ENCODE results near the gene GOLGB1. TPM values are rescaled to one million over a fixed set of nuclear protein-coding genes. Genes with fewer than 3 reads are reported as not detected.
"Not testable (repeated sequence)": the region's sequence is repeated elsewhere in the genome, so short reads cannot be mapped to it uniquely, and the experiment has no call there.

Gene GOLGB1
- total RNA-seq, 2 experiments from 2014 or later, result 14.0 to 15.3 TPM

- no peaks in the 10 kb centered on the region for H3K9me3 Mint-ChIP-seq
- H3K36me3 Mint-ChIP-seq, result no peaks in the 10 kb centered on the region
- no peak overlapping the region for H3K4me3 Mint-ChIP-seq
- peaks cover under 1% of the 10 kb centered on the region for H3K27me3 Mint-ChIP-seq
- DNase-seq, result no peak
- no peak overlapping the region for H3K27ac Mint-ChIP-seq
- H3K4me1 Mint-ChIP-seq, result no peaks in the 10 kb centered on the region
These were observed 8.4 kb upstream of the GOLGB1 start for GRCh38 chr3:121757812-121758545.

DNA sequence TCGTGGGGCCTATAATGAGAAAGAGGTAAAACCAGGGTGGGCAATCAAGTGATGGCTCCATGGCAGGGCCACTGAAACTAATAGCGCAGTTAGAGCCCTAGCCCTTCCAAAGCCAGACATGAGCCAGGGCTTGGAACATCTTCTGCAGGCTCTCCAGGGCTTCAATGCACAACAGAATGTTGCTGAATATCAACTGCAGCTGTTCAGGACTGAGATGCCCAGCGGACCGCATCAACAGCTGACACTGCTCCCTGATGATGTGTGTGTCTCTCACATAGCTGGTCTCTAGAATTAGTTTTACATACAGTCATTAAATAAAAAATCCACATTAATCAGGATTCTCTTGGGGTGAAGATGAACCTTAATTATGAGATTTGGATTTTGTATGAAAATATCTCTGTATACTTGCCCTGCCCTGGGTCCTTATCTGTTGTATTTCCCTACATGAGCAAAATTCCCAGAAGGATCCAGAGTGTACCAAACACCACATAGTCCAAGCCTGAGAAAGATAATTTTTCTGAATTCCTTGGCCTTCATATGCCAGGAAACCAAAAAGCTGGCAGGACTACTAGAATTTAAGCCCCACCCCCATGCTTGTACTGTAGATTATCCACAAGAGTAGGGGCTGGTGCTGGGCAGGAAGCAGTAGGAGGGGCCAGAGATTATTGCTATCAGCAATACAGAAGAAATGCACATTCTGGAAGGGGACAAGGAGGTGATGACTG is 7.7 kb upstream of the GOLGB1 start:
- peaks cover 6% of the 10 kb centered on the region for H3K27me3 Mint-ChIP-seq
- no peak overlapping the region for H3K27ac Mint-ChIP-seq
- no peak overlapping the region for H3K4me3 Mint-ChIP-seq
- no peaks in the 10 kb centered on the region for H3K9me3 Mint-ChIP-seq
- no peaks in the 10 kb centered on the region for H3K4me1 Mint-ChIP-seq
- H3K36me3 Mint-ChIP-seq, result no peaks in the 10 kb centered on the region
- DNase-seq, result no peak

DNA sequence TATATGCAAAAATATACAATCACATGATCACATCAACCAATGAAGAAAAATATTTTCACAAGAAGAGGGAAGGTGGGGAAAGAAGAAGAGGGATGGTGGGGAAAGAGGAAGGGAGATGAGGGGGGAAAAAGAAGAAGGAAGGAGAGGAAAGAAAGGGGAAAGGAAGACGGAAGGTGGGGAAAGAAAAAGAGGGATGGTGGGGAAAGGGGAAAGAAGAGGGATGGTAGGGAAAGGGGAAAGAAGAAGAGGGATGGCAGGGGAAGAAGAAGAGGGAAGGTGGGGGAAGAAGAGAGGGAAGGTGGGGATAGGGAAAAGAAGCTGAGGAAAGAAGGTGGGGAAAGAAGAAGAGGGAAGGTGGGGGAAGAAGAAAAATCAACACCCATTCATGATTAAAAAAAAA is 3.2 kb upstream of the GOLGB1 start:
- Mint-ChIP-seq H3K4me1 (peaks cover 7% of the 10 kb centered on the region), H3K27me3 (peaks cover 6% of the 10 kb centered on the region), H3K27ac (no peak overlapping the region), H3K9me3 (no peaks in the 10 kb centered on the region), H3K36me3 (no peaks in the 10 kb centered on the region), H3K4me3 (no peak overlapping the region)
- DNase-seq, result no peak

DNA sequence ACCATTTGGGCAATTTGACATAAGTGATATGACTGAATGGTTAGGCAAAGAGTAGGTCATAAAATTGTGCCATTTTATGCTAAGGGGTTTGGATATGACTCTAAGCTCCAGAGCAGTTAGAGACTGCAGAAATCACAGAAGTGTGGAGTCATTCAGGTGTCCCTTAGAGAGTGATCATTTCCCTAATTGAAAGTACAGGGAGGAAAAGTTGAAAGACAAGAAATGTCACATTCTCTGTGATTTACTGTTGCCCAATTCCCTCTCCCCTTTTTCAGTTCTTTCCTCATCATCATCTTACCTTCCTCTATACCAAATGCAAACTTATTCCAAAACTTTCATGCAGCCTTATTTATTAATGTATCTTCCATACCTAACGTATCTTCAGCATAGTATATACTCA is 2.7 kb upstream of the GOLGB1 start:
- H3K27me3 Mint-ChIP-seq, result peaks cover 6% of the 10 kb centered on the region

GRCh38 chr3:121750087-121750415 is 510 bp upstream of the GOLGB1 start:
- Mint-ChIP-seq H3K4me1 (peaks cover 9% of the 10 kb centered on the region), H3K4me3 (no peak overlapping the region), H3K27ac (no peak overlapping the region), H3K9me3 (no peaks in the 10 kb centered on the region), H3K36me3 (no peaks in the 10 kb centered on the region), H3K27me3 (peaks cover 6% of the 10 kb centered on the region)
- no peak for DNase-seq

More for the DNA sequence above, 2.7 kb upstream of the GOLGB1 start:
- H3K9me3 Mint-ChIP-seq, result no peaks in the 10 kb centered on the region
- H3K4me1 Mint-ChIP-seq, result peaks cover 9% of the 10 kb centered on the region
- H3K4me3 Mint-ChIP-seq, result no peak overlapping the region
- H3K36me3 Mint-ChIP-seq, result no peaks in the 10 kb centered on the region
- H3K27ac Mint-ChIP-seq, result no peak overlapping the region
- DNase-seq, result no peak

- peaks cover 14% of the 10 kb centered on the region for H3K4me1 Mint-ChIP-seq
- H3K4me3 Mint-ChIP-seq, result no peak overlapping the region
- H3K27ac Mint-ChIP-seq, result no peak overlapping the region
- H3K36me3 Mint-ChIP-seq, result no peaks in the 10 kb centered on the region
- DNase-seq, result peak; percentile 46
- peaks cover 6% of the 10 kb centered on the region for H3K27me3 Mint-ChIP-seq
- H3K9me3 Mint-ChIP-seq, result no peaks in the 10 kb centered on the region
These were observed 763 bp downstream of the GOLGB1 start for GRCh38 chr3:121748680-121749275.

DNA sequence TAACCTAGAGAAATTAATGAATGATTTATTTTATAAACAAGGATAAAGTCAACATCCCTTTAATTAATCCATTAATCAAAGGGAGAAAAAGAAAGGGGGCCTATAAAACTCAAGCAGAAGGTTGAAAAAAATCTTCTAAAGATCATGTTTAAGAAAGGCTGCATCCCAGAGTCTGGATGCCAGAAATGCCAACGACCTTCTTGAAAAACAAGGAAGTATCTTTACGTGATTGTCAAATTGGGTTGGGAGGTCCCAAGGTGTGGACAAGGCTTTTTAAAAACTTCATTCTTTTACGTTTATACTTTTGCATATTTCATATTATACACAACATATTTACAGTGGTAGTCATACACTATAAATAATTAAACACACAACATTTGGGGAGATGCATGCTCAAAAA is 1.6 kb downstream of the GOLGB1 start:
- Mint-ChIP-seq H3K27ac (no peak overlapping the region), H3K4me3 (no peak overlapping the region), H3K4me1 (peaks cover 14% of the 10 kb centered on the region), H3K9me3 (no peaks in the 10 kb centered on the region), H3K36me3 (peaks cover 4% of the 10 kb centered on the region), H3K27me3 (peaks cover 6% of the 10 kb centered on the region)
- DNase-seq, result no peak

DNA sequence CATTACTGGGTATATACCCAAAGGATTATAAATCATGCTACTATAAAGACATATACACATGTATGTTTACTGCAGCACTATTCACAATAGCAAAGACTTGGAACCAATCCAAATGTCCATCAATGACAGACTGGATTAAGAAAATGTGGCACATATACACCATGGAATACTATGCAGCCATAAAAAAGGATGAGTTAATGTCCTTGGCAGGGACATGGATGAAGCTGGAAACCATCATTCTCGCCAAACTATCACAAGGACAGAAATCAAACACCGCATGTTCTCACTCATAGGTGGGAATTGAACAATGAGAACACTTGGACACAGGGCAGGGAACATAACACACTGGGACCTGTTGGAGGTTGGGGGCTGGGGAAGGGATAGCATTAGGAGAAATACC is 6.4 kb downstream of the GOLGB1 start:
- Mint-ChIP-seq H3K4me1 (peaks cover 18% of the 10 kb centered on the region), H3K36me3 (peaks cover 20% of the 10 kb centered on the region)
- H3K27me3 Mint-ChIP-seq, H3K9me3 Mint-ChIP-seq, H3K27ac Mint-ChIP-seq, DNase-seq, H3K4me3 Mint-ChIP-seq: not testable (repeated sequence)

DNA sequence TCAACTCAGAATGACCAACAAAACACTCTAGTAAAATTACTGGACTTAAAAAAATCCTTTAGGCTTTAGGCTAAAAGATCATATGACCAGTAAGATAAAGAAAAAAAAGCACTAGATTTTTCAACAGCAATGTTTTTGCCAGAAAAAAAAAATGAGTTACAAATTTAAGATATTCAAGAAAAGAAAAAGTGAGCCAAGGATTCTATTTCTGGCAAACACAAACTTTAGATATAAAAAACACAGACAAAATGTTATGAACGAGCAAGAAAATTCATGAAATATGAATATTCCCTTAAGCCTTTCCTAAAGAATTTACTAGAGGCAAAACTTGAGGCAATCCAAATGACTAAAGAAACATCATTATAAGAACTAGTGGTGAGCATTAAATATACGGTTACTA is 8.6 kb downstream of the GOLGB1 start:
- no peak for DNase-seq
- Mint-ChIP-seq H3K27ac (no peak overlapping the region), H3K36me3 (peaks cover 24% of the 10 kb centered on the region), H3K9me3 (peaks cover 2% of the 10 kb centered on the region), H3K27me3 (no peaks in the 10 kb centered on the region), H3K4me3 (no peak overlapping the region), H3K4me1 (peaks cover 20% of the 10 kb centered on the region)

DNA sequence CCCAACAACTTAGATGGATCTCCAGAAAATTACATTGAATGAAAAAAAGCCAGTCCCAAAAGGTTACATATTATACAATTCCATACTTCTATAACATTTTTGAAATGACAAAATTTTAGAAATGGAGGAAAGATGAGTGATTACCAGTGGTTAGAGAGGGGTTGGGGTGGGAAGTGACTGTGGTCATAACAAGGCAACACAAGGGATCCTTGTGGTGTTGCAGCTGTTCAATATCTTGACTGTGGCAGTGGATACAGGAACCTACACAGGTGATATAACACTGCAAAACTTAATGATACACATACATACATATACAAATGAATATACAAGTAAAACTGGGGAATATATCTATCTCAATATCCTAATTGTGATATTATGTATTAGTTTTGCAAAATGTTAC is 9.6 kb downstream of the GOLGB1 start:
- DNase-seq, result no peak
- Mint-ChIP-seq H3K9me3 (peaks cover 2% of the 10 kb centered on the region), H3K36me3 (peaks cover 24% of the 10 kb centered on the region), H3K27ac (no peak overlapping the region), H3K4me1 (peaks cover 26% of the 10 kb centered on the region), H3K27me3 (no peaks in the 10 kb centered on the region), H3K4me3 (no peak overlapping the region)

- Mint-ChIP-seq H3K4me1 (peaks cover 22% of the 10 kb centered on the region), H3K27ac (no peak overlapping the region), H3K36me3 (peaks cover 17% of the 10 kb centered on the region)
These were observed 11.9 kb downstream of the GOLGB1 start for GRCh38 chr3:121737644-121738043.

GRCh38 chr3:121736112-121736511 is 13.4 kb downstream of the GOLGB1 start:
- no peak for DNase-seq
- Mint-ChIP-seq H3K4me3 (no peak overlapping the region), H3K36me3 (peaks cover 9% of the 10 kb centered on the region), H3K4me1 (peaks cover 27% of the 10 kb centered on the region), H3K27me3 (no peaks in the 10 kb centered on the region), H3K9me3 (no peaks in the 10 kb centered on the region), H3K27ac (no peak overlapping the region)

More at GRCh38 chr3:121737644-121738043, 11.9 kb downstream of the GOLGB1 start:
- no peak overlapping the region for H3K4me3 Mint-ChIP-seq
- H3K9me3 Mint-ChIP-seq, result peaks cover 2% of the 10 kb centered on the region
- no peak for DNase-seq
- H3K27me3 Mint-ChIP-seq, result no peaks in the 10 kb centered on the region

DNA sequence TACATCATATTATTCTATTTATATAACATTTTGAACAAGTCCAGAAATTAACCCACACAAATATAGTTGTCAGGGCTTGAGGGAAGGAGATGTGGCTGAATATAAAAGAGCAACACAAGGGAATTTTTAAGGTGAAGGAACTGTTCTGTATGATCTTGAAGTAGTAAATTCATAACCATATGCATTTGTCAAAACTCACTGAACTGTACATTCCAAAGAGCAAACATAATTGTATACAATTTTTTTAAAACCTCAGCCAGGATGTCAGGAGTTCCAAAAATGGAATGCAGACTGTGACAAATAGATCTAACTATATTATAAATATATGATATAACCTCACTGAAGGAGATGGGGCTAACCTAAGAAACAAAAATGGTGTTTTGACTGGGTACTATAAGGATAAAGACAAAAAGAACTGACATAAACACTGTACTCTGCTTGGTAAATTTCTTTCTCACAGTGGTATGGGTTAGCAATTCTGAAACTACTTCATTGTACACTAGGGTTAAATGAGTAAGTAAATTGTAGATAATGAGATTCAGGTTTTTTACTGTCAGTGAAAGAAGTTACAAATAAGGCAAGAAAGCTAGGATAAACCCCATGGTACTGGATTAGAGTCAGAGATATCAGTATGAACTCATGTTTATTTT is 14.4 kb downstream of the GOLGB1 start:
- Mint-ChIP-seq H3K27me3 (no peaks in the 10 kb centered on the region), H3K27ac (no peak overlapping the region), H3K9me3 (no peaks in the 10 kb centered on the region), H3K4me1 (peaks cover 27% of the 10 kb centered on the region), H3K4me3 (no peak overlapping the region), H3K36me3 (peaks cover 9% of the 10 kb centered on the region)
- DNase-seq, result no peak

GRCh38 chr3:121730940-121731687 is 18.4 kb downstream of the GOLGB1 start:
- H3K4me1 Mint-ChIP-seq, result peaks cover 15% of the 10 kb centered on the region
- DNase-seq, result no peak
- no peak overlapping the region for H3K27ac Mint-ChIP-seq
- H3K27me3 Mint-ChIP-seq, result no peaks in the 10 kb centered on the region
- H3K9me3 Mint-ChIP-seq, result no peaks in the 10 kb centered on the region
- no peak overlapping the region for H3K4me3 Mint-ChIP-seq
- peaks cover 5% of the 10 kb centered on the region for H3K36me3 Mint-ChIP-seq

DNA sequence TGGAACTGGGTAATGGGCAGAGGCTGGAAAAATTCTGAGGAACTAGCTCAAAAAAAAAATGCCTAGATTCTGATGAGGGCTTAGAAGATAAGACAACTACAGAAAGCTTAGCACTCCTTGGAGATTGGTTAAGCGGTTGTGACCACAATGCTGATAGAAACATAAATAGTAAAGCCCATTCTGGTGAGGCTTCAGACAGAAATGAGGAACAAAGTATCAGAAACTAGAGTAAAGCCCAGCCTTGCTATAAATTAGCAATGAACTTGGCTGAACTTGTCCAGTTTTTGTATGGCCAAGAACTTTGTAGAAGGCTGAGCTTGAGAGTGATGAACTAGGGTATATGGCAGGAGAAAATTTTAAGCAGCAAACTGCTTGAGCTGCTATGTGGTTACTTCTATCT is 25.4 kb downstream of the GOLGB1 start:
- no peak for DNase-seq
- Mint-ChIP-seq H3K9me3 (no peaks in the 10 kb centered on the region), H3K36me3 (peaks cover 39% of the 10 kb centered on the region), H3K27me3 (no peaks in the 10 kb centered on the region), H3K27ac (no peak overlapping the region), H3K4me1 (peaks cover 2% of the 10 kb centered on the region), H3K4me3 (no peak overlapping the region)
